Renal cortex interstitium (tissue), 11 donors: ENCODE results near the gene IBA57. TPM values are rescaled to one million over a fixed set of nuclear protein-coding genes. Genes with fewer than 3 reads are reported as not detected.

Experiments
- DNase-seq, 11 donors: peaks; one replicate each; pipeline ENCODE4 v3.0.0-alpha.2; 2013; ENCODE audit warnings: low read depth in 9 of 11, low spot score in 4 of 11; ENCODE audit errors: extremely low read depth in 1 of 11
- polyA plus RNA-seq, 3 donors: library from polyadenylated mRNA; unstranded; fragments of 120-200 nt; gene quantifications; one replicate each; pipeline ENCODE4 v1.2.1, GENCODE V29; 2013; ENCODE audit not compliant: insufficient read length in 3 of 3

IBA57 gene
- polyA plus RNA-seq, 3 donors, result 4.3 to 7.7 (median 5.5) TPM

GRCh38 chr1:228152097-228152917, 13.3 kb upstream of the IBA57 start:
- no peak for DNase-seq

DNA sequence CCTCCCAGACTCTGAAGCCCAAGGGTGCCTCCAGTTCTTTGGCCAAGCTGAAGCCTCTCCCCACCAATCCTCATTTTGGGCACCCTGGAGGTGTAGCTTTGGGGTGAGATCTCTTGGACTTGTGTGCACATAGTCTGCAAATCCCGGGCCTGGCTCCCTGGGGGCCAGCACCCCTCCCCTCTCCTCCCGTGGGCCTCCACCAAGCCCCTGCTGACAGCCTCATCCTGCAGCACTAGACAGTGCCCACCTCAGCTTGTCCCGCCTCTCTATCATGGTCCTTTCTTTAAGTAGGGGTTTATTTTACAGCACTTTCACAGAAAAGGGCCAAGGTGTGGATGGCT, 12.7 kb upstream of the IBA57 start:
- DNase-seq, result no peak

DNA sequence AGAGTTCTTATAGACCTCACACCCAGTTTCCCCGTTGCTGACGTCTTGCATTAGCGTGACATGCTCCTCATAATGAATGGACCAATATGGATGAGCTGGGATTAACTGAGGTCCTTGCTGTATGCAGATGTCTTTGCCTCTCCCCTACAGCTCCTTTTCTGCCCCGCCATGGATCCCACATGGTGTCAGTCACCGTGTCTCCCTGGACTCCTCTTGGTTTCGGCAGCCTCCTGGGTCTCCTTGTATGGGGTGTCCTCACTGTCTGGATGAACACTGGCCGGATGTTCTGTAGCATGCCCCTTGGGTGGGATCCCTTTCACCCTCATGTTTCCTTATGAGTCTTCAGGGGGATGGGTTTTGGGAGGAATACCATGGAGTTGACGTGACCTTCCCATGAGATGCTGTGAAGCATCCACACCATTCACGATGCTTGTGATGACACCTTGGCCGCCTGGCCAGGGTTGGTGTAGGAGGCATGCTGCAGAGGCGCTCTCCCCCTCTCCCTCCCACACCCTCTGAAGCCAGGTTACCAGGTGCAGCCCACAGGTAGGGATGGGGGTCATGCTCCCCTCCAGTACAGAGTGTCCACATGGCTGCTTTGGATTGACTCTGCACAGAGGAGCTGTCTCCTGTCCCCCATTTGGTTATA, 11.5 kb upstream of the IBA57 start:
- no peak for DNase-seq

DNA sequence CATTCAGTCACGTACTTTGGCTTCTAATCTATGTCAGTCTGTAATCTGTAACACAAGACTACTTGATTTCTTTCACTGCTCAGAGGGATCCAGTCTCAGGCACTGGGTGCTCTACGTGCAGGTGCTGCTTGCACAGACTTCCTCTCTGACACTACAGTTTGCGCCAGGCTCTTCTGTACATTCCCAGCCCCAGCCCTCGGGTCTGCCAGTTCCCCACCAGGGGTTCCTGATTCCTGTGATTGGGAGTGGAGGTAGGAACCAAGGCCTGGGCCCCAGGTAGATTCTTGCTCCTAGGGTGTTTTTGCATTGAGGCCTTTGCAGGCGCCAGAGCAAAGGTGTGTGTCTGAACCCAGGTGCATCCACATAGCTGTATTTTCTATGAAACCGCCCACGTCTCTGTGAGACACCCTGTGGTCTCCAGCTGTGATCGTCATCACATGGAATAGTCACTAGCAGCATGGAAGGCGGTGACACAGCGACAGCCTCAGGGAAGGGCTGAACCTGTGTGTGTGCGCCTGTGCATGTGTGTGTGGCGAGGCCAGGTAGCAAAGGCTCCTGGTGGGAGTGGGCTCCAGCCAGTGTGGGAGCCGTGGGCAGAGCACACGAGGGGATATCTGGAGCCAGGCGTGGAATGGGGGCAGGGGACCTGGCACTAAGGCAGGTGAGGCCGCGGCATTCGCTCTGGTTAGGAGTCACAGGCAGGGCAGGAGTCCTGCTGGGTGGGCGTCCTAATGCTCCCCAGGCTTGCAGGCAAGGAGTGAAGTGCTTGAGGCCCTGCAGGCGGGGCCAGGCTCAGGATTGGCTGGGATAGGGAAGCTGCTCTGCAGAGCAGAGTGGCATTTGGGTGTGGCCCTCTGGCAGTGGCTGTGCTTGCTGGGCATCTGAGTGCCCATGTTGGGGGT, 10.7 kb upstream of the IBA57 start:
- DNase-seq, result no peak

GRCh38 chr1:228155596-228156514, 9.7 kb upstream of the IBA57 start:
- no peak for DNase-seq

DNA sequence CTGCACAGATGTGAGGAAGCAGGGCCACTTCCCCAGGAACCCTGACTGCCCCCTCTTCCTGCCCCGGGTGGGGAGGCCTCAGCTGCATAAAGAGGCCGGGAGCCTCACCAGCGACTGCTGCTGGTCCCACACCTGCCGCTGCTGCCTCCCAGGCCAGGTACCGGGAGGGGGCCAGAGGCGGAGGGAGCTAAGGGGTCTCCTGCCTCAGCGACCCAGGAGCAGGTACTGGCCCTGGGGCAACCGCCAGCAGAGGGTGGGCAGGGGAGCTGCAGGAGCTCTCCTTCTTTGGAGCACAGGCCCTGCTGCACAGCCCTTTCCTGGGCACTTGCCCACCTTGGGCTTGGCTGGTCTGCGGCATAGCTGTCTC, 9.1 kb upstream of the IBA57 start:
- no peak for DNase-seq

DNA sequence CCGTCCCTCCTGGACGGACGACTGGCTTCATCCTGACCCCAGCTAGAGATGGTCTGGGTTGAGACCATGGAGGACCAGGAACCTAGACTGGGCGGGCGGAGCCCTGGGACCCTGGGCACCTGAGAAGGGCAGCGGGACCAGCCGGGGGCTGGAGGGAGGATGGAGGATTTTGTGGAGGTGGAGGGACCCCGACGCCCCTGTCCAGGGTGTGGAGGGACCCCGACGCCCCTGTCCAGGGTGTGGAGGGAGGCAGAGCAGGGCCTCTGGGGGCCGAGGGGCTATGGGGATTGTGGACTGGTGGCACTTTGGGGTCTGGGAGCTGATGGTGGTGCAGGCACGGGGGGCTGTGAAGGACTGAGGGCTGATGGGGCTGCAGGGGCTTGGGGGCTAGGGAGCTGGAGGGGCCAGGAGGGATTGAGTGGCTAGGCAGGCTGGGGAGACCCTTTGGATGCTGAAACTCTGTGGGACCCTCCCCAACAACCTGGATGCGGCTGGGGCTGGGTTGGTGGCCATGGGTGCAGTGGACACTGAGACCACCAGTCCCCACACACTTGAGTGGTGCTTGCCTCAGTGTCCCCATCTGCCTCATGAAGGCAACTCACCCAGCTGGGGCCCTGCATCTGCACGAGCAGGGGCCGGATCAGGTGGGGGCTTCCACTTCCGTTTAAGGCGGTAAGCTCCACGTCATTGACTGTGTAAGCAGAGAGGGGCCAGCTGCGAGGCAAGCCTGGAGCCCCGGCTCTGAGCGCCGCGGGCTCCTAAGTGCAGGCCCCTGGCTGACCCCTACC, 8.5 kb upstream of the IBA57 start:
- DNase-seq, result no peak

- no peak for DNase-seq
Measured at GRCh38 chr1:228157729-228158126, 7.9 kb upstream of the IBA57 start.

- no peak for DNase-seq
Measured at GRCh38 chr1:228158151-228159007, 7.2 kb upstream of the IBA57 start.

GRCh38 chr1:228159008-228159665, 6.5 kb upstream of the IBA57 start:
- no peak for DNase-seq

DNA sequence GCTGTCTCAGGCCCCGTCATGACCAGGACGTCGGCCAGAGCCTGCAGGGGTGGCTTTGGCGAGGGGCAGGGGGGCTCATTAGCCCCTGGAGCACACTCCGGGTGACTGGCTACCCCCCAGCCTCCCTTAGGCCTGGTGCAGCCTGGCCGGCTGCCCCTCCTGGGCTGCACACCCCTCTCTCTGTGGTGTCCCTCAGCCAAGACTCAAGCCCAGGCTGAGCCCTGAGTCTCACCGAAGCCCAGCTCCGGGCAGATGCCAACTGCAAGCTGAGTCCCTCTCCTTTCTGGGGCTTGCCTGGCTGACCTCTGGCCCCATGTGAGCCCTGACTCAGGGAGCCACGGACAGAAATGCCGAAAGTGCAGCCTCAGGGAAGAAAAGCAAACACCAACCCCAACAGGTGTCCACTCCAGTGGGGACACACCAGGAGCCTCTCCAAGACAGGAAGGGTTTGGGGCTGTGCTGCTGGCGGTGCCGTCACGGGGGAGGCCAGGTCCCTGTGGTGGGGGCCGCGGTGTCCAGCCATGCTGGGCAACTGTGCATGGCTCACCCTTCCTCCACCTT, 5.3 kb upstream of the IBA57 start:
- DNase-seq, result no peak

DNA sequence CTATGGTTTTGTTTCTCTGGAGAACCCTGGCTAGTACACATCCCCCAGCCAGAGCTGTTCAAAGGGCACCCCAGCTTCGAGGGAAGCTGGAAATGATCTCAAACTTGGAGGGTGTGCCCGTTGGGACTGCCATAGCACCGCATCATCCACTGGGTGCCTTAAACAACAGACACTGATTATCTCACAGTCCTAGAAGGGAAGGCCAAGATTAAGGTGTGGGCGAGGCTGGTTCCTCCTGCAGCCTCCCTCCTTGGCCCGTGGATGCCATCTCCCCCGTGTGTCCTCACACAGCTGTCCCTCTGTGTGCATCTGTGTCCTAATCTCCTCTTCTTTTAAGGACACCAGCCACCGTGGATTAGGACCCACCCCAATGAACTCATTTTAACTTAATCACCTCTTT, 4.2 kb upstream of the IBA57 start:
- no peak for DNase-seq

DNA sequence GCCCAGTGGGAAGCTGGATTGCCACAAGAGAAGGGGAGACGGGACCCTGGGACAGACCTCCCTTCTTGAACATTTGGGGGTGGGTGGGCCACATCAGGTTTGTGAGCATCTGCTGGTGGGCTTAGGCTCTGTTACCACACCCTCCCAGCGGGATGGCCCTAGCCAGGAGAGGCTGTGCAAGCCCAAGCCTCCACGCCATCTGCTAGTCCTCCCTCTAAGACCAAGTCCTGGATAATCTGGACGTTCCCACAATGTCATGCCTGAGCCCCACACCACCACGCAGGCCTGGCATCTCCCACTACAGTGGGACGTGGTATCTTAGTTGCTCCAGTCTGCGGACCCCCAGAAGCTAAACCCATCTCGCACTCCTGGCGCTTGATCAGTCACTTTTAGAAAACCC, 3.7 kb upstream of the IBA57 start:
- DNase-seq, result no peak

DNA sequence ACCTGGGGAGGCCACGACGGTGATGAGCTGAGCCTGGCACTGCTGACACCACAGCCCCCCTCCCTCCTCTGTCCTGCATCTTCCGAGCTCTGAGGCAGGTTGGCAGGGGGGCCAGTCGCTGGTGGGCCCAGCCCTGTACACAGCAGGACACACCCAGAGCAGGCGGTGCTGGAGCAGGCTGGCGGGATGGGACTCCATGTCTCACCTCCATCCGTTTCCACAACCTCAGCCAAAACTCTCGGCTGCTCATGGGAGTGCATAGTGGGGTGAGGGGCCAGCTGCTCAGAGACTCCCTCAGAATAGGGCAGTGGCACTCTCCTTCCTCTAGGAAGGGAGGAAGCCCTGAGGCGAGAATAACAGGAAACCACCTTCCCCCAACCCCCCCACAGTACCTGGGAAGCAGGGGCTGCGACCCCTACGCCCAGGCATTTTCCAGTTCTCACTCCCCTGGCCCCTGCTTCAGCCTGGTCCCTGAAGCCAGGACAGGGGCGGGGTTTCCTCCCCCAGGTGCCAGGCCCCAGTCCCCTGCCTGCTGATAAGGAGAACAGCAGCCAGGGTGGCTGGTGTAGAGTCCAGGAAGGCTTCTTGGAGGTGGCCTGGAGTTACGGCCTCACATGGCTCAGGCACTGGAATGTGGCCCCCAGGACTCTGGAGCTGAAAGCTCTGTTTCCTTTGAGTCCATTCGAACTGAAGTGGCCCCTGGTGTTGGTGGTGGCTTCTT, 3.2 kb upstream of the IBA57 start:
- DNase-seq, result no peak

DNA sequence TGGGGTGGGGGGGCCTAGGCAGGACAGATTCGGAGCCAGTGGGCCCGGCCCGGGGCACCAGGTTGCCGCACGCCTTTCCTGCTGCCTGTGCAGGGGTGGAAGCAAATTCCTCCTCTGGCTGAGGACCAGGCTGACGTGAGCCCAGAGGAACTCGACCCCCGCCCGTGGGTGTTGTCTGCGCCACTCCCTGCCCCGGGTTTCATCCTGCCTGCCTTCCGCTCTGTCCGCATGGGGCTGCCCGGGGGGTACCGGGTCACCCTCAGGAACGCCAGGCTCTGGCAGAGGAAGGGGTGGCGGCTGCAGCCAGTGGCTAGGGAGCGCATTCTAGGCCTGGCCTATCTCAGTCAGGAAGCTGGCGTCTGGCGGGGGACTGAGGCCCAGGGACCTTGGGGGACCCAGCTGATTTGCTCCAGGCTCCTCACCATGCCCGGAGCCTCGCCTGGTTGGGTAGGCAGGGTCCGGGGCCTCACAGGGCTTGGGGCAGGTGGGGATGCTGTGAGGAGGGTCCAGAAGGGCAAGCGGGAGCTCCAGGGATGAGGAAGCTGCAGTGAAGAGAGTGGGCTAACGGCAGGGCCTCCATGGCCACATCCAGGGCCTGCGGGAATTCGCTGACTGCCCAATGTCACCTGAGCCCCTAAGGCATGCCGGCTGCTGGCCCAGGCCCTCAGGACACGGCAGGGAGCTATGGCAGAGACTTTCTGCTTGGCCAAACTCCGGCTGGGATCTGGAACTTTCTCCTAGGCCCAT, 2.4 kb upstream of the IBA57 start:
- DNase-seq, result no peak
